NT2/D1 (cell line): ENCODE results near the gene PLEKHD1.

Experiments
- SUZ12 ChIP-seq: IDR thresholded peaks from 2 replicates; pipeline ENCODE4 v1.6.1; 2011; ENCODE audit not compliant: insufficient read length, insufficient read depth; ENCODE audit errors: extremely low read depth
- YY1 ChIP-seq: IDR thresholded peaks from 2 replicates; pipeline ENCODE4 v1.6.1; 2011; ENCODE audit not compliant: insufficient read length, insufficient read depth
- ZNF274 ChIP-seq: IDR thresholded peaks from 2 replicates; pipeline ENCODE4 v1.6.1; 2011; ENCODE audit warnings: mild to moderate bottlenecking, low read depth, low read length

DNA sequence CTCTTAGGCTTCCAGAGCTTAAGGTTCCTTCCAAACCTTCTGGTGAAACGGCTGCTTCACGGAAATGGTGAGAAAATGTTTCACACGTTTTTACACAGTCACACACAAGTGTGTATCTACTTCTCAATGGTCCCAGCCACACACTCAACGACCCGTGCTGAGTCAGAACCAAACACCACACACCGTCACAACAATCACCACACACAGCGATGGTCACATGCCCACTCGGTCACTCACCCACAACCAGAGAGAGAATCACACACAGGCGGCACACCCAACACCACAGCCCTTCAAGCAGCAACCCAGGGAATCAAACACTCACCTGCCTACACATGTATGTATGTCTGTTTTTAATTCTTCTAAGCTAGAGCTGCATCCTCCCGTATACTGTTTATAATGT, 12.6 kb upstream of the PLEKHD1 start:
- TF ChIP-seq YY1 (no peak), SUZ12 (no peak), ZNF274 (no peak)
